AG04449 (cell line): ENCODE results near the gene FOXRED1.
"Not testable (repeated sequence)": the region's sequence is repeated elsewhere in the genome, so short reads cannot be mapped to it uniquely, and the experiment has no call there.

Source experiments
- CTCF ChIA-PET: fragments of 350-600 bp; formaldehyde crosslinking; extraction: SDS; loops from one replicate; lab custom pipeline; 2021; ENCODE audit warnings: antibody characterized with exemption; lab: Yijun Ruan, JAX
- POLR2A ChIA-PET: fragments of 400-600, 350-600 bp; formaldehyde crosslinking; extraction: SDS; loops from one replicate; lab custom pipeline; 2020; ENCODE audit warnings: antibody characterized with exemption, inconsistent platforms; lab: Yijun Ruan, JAX
- DNase-seq: peaks from one replicate; pipeline ENCODE4 v3.0.0-alpha.2; 2010; ENCODE audit warnings: low read depth, low spot score
- H3K4me3 ChIP-seq: 2 replicates; pipeline ENCODE4 v1.5.1; 2011; ENCODE audit warnings: low read depth, mild to moderate bottlenecking, control low read depth, low read length
- CTCF ChIP-seq: IDR thresholded peaks from one replicate; pipeline ENCODE4 v1.5.1; 2011; ENCODE audit warnings: mild to moderate bottlenecking, moderate library complexity, low read length, control low read depth, inconsistent platforms; ENCODE audit not compliant: insufficient read depth; ENCODE audit errors: missing control alignments

Gene FOXRED1

GRCh38 chr11:126254819-126255218 lies 14.1 kb upstream of the FOXRED1 start:
- ChIA-PET CTCF (no interaction called here), POLR2A (interaction anchor here (0.5 kb wide), 1 partner anchor 17 kb away, joined by 4 read pairs; no protein-coding TSS in a partner anchor)
- no peak overlapping the region for H3K4me3 ChIP-seq
- no peak for TF ChIP-seq CTCF
- DNase-seq, result no peak

GRCh38 chr11:126255507-126255906 lies 13.4 kb upstream of the FOXRED1 start:
- DNase-seq, H3K4me3 ChIP-seq, CTCF ChIA-PET: not testable (repeated sequence)
- POLR2A ChIA-PET, result interaction anchor here (0.5 kb wide), 1 partner anchor 18 kb away, joined by 4 read pairs; no protein-coding TSS in a partner anchor

- ChIA-PET POLR2A (no interaction called here), CTCF (no interaction called here)
- no peak overlapping the region for H3K4me3 ChIP-seq
- DNase-seq, result no peak
- TF ChIP-seq CTCF, result no peak
These were observed 12.7 kb upstream of the FOXRED1 start for GRCh38 chr11:126256216-126256615.

GRCh38 chr11:126257144-126257543 lies 11.8 kb upstream of the FOXRED1 start:
- H3K4me3 ChIP-seq, result no peak overlapping the region
- POLR2A ChIA-PET, result no interaction called here
- no peak for DNase-seq
- no peak for TF ChIP-seq CTCF
- CTCF ChIA-PET, result no interaction called here

GRCh38 chr11:126257764-126258163 lies 11.2 kb upstream of the FOXRED1 start:
- CTCF ChIA-PET, result interaction anchor here (0.8 kb wide), 1 partner anchor 14 kb away, joined by 3 read pairs; no protein-coding TSS in a partner anchor
- POLR2A ChIA-PET, result no interaction called here
- H3K4me3 ChIP-seq, result no peak overlapping the region
- TF ChIP-seq CTCF, result no peak
- DNase-seq, result no peak

- ChIA-PET POLR2A (no interaction called here), CTCF (no interaction called here)
- no peak for DNase-seq
- no peak for TF ChIP-seq CTCF
- no peak overlapping the region for H3K4me3 ChIP-seq
These were observed 6.7 kb upstream of the FOXRED1 start for GRCh38 chr11:126262216-126262615.

- POLR2A ChIA-PET, result no interaction called here
- DNase-seq, result no peak
- no peak for TF ChIP-seq CTCF
- no peak overlapping the region for H3K4me3 ChIP-seq
- CTCF ChIA-PET, result no interaction called here
These were observed 5.5 kb upstream of the FOXRED1 start for GRCh38 chr11:126263489-126263888.
